ENCODE results near the gene CDK19. TPM values are rescaled to one million over a fixed set of nuclear protein-coding genes. Genes with fewer than 3 reads are reported as not detected.

The CDK19 gene
- total RNA-seq, 2 experiments from 2014 or later, result 18.2 to 18.4 TPM

DNA sequence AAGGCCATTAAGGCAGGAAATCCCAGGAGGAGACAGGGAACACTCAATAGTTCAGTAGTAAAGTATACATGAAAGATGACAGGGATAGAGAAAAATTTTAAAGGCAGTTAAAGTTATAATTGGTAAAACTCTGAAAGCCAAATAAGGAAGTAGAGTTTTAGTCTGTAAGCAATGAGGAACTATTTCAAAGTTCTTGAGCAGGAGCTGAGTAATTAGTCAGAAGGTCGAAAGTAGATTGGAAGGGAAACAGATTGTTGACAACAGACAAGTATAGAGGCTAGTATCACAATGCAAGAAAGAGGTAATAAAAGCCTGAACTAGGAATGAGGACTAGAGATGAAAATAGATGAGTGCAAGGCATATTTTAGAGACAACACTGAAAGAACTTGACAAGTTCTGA lies 150.3 kb downstream of the CDK19 start:
- H3K4me3 Mint-ChIP-seq, result no peak overlapping the region
- POLR2A ChIA-PET, result no interaction called here

DNA sequence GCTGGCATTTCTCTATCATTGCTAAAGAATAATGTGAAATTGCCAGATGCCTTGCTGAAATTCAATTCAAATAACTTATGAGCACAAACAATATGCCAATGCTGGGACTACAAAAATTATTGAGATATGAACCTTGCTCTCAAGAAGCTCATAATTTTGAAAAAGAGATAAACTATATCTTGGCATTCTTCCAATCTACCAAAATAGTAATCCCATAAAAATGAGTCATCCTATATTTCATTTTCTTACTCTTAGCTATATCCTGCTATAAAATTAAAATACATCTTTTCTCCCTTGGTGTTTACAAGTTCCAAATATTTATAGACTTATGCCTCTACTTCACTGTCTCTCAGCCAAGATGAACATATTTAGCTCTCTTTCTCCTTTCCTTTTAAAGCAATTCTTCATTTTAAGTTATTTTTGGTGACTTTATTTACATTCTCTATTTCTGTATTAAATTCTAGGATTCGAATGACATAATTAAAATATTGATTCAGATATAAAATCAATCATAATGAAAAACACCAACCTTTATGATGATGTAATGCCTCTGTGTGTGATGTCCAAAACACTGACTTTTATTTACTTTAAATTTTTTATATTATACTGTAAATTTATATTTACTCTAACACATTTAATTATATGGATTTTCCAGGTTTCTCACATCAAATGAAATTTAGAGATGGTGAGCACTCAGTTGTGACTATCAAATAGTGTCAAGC lies 152.6 kb downstream of the CDK19 start:
- Mint-ChIP-seq H3K4me3 (no peak overlapping the region), H3K9me3 (peaks cover 4% of the 10 kb centered on the region), H3K27ac (no peak overlapping the region), H3K36me3 (peaks cover 8% of the 10 kb centered on the region), H3K4me1 (ENCODE audit: low read depth) (no peaks in the 10 kb centered on the region), H3K27me3 (no peaks in the 10 kb centered on the region)
- intact Hi-C loops (cut with micrococcal nuclease), result no loop called here
- POLR2A ChIA-PET, result interaction anchor here (0.6 kb wide), 1 partner anchor 349 kb away, joined by 3 read pairs; no protein-coding TSS in a partner anchor
- CTCF ChIA-PET, result interaction anchor here (0.5 to 1.1 kb wide), 2 partner anchors 47 to 134 kb away, joined by 3 to 4 read pairs; no protein-coding TSS in a partner anchor
- no peak for DNase-seq

More for the DNA sequence above, 150.3 kb downstream of the CDK19 start:
- H3K36me3 Mint-ChIP-seq, result peaks cover 8% of the 10 kb centered on the region
- no peak for DNase-seq
- H3K27me3 Mint-ChIP-seq, result no peaks in the 10 kb centered on the region
- H3K4me1 Mint-ChIP-seq (ENCODE audit: low read depth), result no peaks in the 10 kb centered on the region
- no peak overlapping the region for H3K27ac Mint-ChIP-seq
- CTCF ChIA-PET, result interaction anchor here (0.6 kb wide), 1 partner anchor 213 kb away, joined by 3 read pairs; no protein-coding TSS in a partner anchor
- intact Hi-C loops (cut with micrococcal nuclease), result no loop called here
- H3K9me3 Mint-ChIP-seq, result peaks cover 4% of the 10 kb centered on the region

GRCh38 chr6:110661414-110661813 lies 153.9 kb downstream of the CDK19 start:
- no peak overlapping the region for H3K27ac Mint-ChIP-seq
- no peaks in the 10 kb centered on the region for H3K27me3 Mint-ChIP-seq
- H3K4me1 Mint-ChIP-seq (ENCODE audit: low read depth), result no peaks in the 10 kb centered on the region
- intact Hi-C loops (cut with micrococcal nuclease), result no loop called here
- ChIA-PET CTCF (no interaction called here), POLR2A (no interaction called here)
- peaks cover 4% of the 10 kb centered on the region for H3K9me3 Mint-ChIP-seq
- DNase-seq, result no peak
- H3K36me3 Mint-ChIP-seq, result peaks cover 8% of the 10 kb centered on the region
- H3K4me3 Mint-ChIP-seq, result no peak overlapping the region

GRCh38 chr6:110660066-110660655 lies 155.1 kb downstream of the CDK19 start:
- Mint-ChIP-seq H3K4me3 (no peak overlapping the region), H3K4me1 (ENCODE audit: low read depth) (no peaks in the 10 kb centered on the region), H3K9me3 (peaks cover 4% of the 10 kb centered on the region), H3K36me3 (peaks cover 8% of the 10 kb centered on the region), H3K27me3 (no peaks in the 10 kb centered on the region), H3K27ac (no peak overlapping the region)
- ChIA-PET POLR2A (no interaction called here), CTCF (interaction anchor here (0.9 kb wide), 1 partner anchor 289 kb away, joined by 3 read pairs; no protein-coding TSS in a partner anchor)
- intact Hi-C loops (cut with micrococcal nuclease), result no loop called here
- no peak for DNase-seq

DNA sequence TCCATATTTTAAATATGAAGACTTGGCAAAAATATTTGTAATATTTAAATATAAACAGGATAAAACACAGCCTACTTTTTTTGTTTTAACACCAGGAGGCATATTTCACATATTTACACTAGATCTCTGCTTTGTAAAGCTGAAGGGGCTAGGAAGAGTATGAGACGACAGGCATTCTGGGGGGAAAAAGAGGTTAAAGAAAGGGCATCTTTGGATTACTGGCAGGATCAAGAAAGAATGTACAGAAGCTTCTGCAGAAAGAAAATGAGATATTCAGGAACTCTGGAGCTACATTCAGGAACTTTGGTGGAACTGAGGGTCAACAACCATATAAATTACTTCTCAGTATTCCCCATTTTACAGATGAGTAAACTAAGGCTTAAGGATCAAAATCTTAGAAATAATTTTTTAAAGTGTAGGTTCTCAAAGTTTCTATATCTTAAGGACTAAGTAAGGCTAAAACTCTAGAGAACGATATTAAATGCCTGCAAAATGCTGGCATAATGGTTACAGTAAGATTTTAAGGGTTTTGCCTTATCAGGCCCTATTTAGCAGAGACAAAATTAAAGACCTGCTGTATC lies 156.5 kb downstream of the CDK19 start:
- Mint-ChIP-seq H3K4me3 (no peak overlapping the region), H3K27ac (no peak overlapping the region), H3K27me3 (no peaks in the 10 kb centered on the region), H3K4me1 (ENCODE audit: low read depth) (no peaks in the 10 kb centered on the region), H3K9me3 (peaks cover 4% of the 10 kb centered on the region), H3K36me3 (peaks cover 8% of the 10 kb centered on the region)
- ChIA-PET POLR2A (no interaction called here), CTCF (no interaction called here)
- DNase-seq, result no peak
- intact Hi-C loops (cut with micrococcal nuclease), result no loop called here

DNA sequence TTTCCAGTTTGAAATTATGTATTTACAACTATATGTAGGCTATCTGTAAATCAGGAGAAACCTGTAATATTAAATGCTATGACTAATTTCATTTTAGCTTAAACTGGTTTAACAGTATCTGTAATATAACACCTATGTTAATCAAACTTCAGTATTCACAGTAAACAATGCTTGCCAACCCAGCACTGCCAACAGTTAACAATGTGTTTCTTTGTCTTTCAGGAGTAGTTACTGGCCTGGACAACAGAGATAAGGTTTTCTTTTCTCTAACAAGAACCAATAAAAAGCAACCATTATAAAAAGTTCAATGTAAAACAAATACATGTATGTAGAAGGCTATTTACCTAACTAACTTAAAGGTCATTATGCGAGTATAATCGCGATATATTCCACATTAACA lies 158.8 kb downstream of the CDK19 start:
- Mint-ChIP-seq H3K4me1 (ENCODE audit: low read depth) (peaks cover 3% of the 10 kb centered on the region), H3K9me3 (peaks cover 4% of the 10 kb centered on the region), H3K27me3 (no peaks in the 10 kb centered on the region), H3K27ac (no peak overlapping the region), H3K4me3 (no peak overlapping the region), H3K36me3 (peaks cover 6% of the 10 kb centered on the region)
- ChIA-PET POLR2A (no interaction called here), CTCF (interaction anchor here (1.1 kb wide), 1 partner anchor 25 kb away, joined by 4 read pairs; no protein-coding TSS in a partner anchor)
- intact Hi-C loops (cut with micrococcal nuclease), result no loop called here
- DNase-seq, result no peak

DNA sequence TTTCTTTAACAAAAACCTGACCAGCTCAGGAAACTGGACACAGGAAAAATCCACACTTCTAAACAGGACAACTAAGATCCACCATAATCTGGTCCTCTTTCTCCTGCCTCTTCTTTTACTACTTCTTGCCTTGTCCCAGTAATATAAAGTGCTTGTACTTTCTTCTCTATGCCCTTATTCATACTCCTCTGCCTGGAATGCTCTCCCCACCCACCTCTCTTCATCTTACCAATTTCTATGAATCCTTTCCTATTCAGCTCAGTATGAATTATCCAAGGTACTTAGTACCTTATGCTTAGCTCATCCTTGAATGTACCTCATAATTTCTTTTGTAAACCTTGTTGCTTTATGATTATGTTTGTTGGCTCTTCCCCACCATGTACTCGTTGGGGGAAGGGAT lies 159.4 kb downstream of the CDK19 start:
- peaks cover 3% of the 10 kb centered on the region for H3K9me3 Mint-ChIP-seq
- DNase-seq, result no peak
- no peaks in the 10 kb centered on the region for H3K27me3 Mint-ChIP-seq
- peaks cover 3% of the 10 kb centered on the region for H3K36me3 Mint-ChIP-seq
- POLR2A ChIA-PET, result no interaction called here
- peaks cover 3% of the 10 kb centered on the region for H3K4me1 Mint-ChIP-seq (ENCODE audit: low read depth)
- intact Hi-C loops (cut with micrococcal nuclease), result no loop called here
- no peak overlapping the region for H3K27ac Mint-ChIP-seq
- H3K4me3 Mint-ChIP-seq, result no peak overlapping the region
- CTCF ChIA-PET, result interaction anchor here (1.1 kb wide), 1 partner anchor 26 kb away, joined by 4 read pairs; no protein-coding TSS in a partner anchor

DNA sequence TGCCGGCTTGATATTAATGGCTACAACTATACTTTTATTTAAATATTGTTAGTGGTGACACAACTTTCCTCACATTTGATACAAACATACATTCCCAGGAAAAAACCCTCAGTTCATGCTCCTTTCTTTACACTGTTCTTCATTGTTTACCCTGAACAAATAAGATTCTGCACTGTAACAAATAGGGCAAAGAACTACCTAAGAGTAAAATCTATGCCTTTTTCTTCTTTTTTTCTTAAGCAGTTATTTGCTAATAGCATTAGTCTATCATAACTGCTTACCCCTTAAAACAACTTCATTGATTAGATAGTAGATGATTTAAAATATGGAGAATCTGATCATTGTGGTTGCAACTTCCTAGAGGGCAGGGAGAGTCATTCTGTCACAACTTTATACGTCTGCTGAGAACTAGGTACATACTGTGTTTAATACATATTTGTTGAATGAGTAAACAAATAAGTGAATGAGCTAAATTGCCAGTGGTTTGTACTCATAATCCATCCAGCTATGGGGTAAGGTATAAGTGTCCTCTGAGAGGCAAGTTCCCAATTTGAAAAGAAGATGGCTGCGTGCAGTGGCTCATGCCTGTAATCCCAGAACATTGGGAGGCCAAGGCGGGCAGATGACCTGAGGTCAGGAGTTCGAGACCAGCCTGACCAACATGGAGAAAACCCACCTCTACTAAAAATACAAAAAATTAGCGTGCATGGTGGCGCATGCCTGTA lies 161.0 kb downstream of the CDK19 start:
- ChIA-PET POLR2A (no interaction called here), CTCF (no interaction called here)
- H3K4me1 Mint-ChIP-seq (ENCODE audit: low read depth), result peaks cover 3% of the 10 kb centered on the region
- intact Hi-C loops (cut with micrococcal nuclease), result no loop called here
- no peaks in the 10 kb centered on the region for H3K9me3 Mint-ChIP-seq
- no peak overlapping the region for H3K27ac Mint-ChIP-seq
- no peak for DNase-seq
- H3K36me3 Mint-ChIP-seq, result no peaks in the 10 kb centered on the region
- no peak overlapping the region for H3K4me3 Mint-ChIP-seq
- no peaks in the 10 kb centered on the region for H3K27me3 Mint-ChIP-seq

DNA sequence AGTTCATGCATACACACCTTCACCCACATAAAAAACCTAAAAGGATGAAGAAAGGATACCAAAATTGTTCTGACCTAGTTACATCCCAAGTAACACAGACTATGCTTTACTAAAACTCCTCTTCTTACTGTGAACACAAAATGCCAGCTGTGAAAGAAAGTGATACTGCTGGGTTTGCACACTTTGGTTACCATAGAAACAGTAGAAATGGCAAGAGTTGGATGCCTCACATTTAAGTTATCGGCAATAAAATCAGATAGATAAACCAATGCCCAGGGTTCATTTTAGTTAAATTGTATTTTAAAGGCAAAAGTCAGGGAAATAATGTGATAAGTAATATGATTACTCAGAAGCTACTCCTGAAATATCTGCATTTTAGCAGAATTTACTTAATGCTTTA lies 161.9 kb downstream of the CDK19 start:
- intact Hi-C loops (cut with micrococcal nuclease), result no loop called here
- Mint-ChIP-seq H3K9me3 (no peaks in the 10 kb centered on the region), H3K36me3 (no peaks in the 10 kb centered on the region), H3K27ac (no peak overlapping the region), H3K4me1 (ENCODE audit: low read depth) (peaks cover 3% of the 10 kb centered on the region), H3K4me3 (no peak overlapping the region), H3K27me3 (no peaks in the 10 kb centered on the region)
- POLR2A ChIA-PET, result no interaction called here
- CTCF ChIA-PET, result no interaction called here
- DNase-seq, result no peak

GRCh38 chr6:110652520-110652919 lies 162.7 kb downstream of the CDK19 start:
- no peaks in the 10 kb centered on the region for H3K9me3 Mint-ChIP-seq
- no peak for DNase-seq
- H3K4me1 Mint-ChIP-seq (ENCODE audit: low read depth), result peaks cover 5% of the 10 kb centered on the region
- intact Hi-C loops (cut with micrococcal nuclease), result no loop called here
- ChIA-PET CTCF (no interaction called here), POLR2A (no interaction called here)
- H3K27me3 Mint-ChIP-seq, result no peaks in the 10 kb centered on the region
- no peak overlapping the region for H3K27ac Mint-ChIP-seq
- no peak overlapping the region for H3K4me3 Mint-ChIP-seq
- no peaks in the 10 kb centered on the region for H3K36me3 Mint-ChIP-seq

DNA sequence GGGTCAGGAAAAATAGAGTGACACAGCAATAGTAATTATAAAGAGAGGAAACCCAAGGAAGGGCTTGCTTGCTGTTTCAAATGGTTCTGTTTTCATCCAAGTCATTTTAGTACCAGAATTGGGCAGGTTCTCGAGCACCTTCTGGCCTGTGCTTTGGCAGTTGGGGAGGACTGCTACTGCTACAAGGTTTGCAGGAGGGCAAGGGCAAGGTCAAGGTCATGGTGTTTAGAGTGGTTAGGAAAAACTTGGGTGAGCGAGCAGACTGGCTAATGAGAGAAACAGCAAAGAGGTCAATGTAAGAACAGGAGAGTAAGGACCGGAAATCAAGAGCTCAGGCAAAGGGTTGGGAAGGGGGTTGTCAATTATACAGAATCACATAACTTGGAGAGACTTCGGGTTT lies 164.5 kb downstream of the CDK19 start:
- intact Hi-C loops (cut with micrococcal nuclease), result no loop called here
- no peak for DNase-seq
- Mint-ChIP-seq H3K4me3 (no peak overlapping the region), H3K36me3 (peaks cover 3% of the 10 kb centered on the region), H3K27ac (no peak overlapping the region), H3K9me3 (peaks cover 3% of the 10 kb centered on the region), H3K4me1 (ENCODE audit: low read depth) (peaks cover 11% of the 10 kb centered on the region), H3K27me3 (no peaks in the 10 kb centered on the region)
- CTCF ChIA-PET, result no interaction called here
- POLR2A ChIA-PET, result no interaction called here

DNA sequence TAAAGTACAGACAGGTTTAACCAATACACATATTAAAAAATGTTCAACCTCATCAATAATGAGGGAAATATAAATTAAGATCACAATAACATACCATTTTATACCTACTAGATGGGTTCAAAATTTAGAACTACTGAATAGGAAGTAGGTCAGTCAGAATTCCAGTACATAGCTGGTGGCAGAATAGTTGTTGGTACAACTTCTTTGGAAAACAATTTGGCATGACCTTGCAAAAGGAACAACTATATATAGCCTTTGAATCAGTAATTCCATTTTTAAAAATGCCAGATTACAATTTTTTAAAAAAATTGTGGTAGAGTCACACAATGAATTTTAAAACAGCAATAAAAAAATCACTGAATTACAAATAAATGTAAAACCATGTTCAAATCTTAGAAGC lies 165.6 kb downstream of the CDK19 start:
- Mint-ChIP-seq H3K27me3 (no peaks in the 10 kb centered on the region), H3K4me1 (ENCODE audit: low read depth) (peaks cover 11% of the 10 kb centered on the region), H3K36me3 (peaks cover 6% of the 10 kb centered on the region), H3K9me3 (peaks cover 3% of the 10 kb centered on the region), H3K27ac (no peak overlapping the region), H3K4me3 (no peak overlapping the region)
- POLR2A ChIA-PET, result no interaction called here
- DNase-seq, result no peak
- CTCF ChIA-PET, result no interaction called here
- intact Hi-C loops (cut with micrococcal nuclease), result loop anchor here (5.0 kb wide), 1 partner anchor 112 kb away; no protein-coding TSS in a partner anchor

Measured in activated CD4-positive, alpha-beta memory T cell treated with anti-CD3 and anti-CD28 coated beads for 36 hours (primary cell).